HEK293 (cell line): ENCODE measurements around the gene LIN37.
A peak's percentile ranks its signal among the peaks of the same experiment; 100 is the strongest.

Source experiments
- ELK4 ChIP-seq: IDR thresholded peaks from 2 replicates; pipeline ENCODE4 v1.6.1; 2011; ENCODE audit warnings: mild to moderate bottlenecking, low read depth, low read length, borderline replicate concordance
- KLF1 ChIP-seq: fragments of 450-650 bp; formaldehyde crosslinking; IDR thresholded peaks from 2 replicates; pipeline ENCODE4 v1.5.1; 2016; ENCODE audit warnings: missing biosample characterization, missing genetic modification characterization
- KLF10 ChIP-seq: fragments of 450-650 bp; IDR thresholded peaks from 2 replicates; pipeline ENCODE4 v1.5.1; 2018; ENCODE audit warnings: missing biosample characterization, mild to moderate bottlenecking, missing genetic modification characterization
- KLF16 ChIP-seq: fragments of 450-650 bp; formaldehyde crosslinking; IDR thresholded peaks from 2 replicates; pipeline ENCODE4 v1.5.1; 2017; ENCODE audit warnings: missing biosample characterization, missing genetic modification characterization
- MEIS1 ChIP-seq: sonication (generic); formaldehyde crosslinking; IDR thresholded peaks from 2 replicates; pipeline ENCODE4 v1.8.1; 2022; ENCODE audit warnings: missing genetic modification reagents, mild to moderate bottlenecking, borderline replicate concordance
- PRDM1 ChIP-seq: fragments of 450-650 bp; formaldehyde crosslinking; IDR thresholded peaks from 2 replicates; pipeline ENCODE4; 2016; ENCODE audit warnings: missing biosample characterization, missing genetic modification characterization
- PRDM4 ChIP-seq: fragments of 450-650 bp; formaldehyde crosslinking; IDR thresholded peaks from 2 replicates; pipeline ENCODE4 v1.5.1; 2017; ENCODE audit warnings: missing biosample characterization, missing genetic modification characterization
- REPIN1 ChIP-seq: fragments of 450-650 bp; formaldehyde crosslinking; IDR thresholded peaks from 2 replicates; pipeline ENCODE4 v1.5.1; 2017; ENCODE audit warnings: missing biosample characterization, missing genetic modification characterization, low read depth
- WT1 ChIP-seq: fragments of 450-650 bp; formaldehyde crosslinking; IDR thresholded peaks from 2 replicates; pipeline ENCODE4 v1.5.1; 2016; ENCODE audit warnings: missing biosample characterization, missing genetic modification characterization
- ZNF114 ChIP-seq: fragments of 450-650 bp; formaldehyde crosslinking; IDR thresholded peaks from 2 replicates; pipeline ENCODE4 v1.5.0; 2017; ENCODE audit warnings: missing biosample characterization, missing genetic modification characterization
- ZNF140 ChIP-seq: fragments of 450-650 bp; formaldehyde crosslinking; IDR thresholded peaks from 2 replicates; pipeline ENCODE4 v1.5.1; 2016; ENCODE audit warnings: missing biosample characterization, missing genetic modification characterization
- ZNF202 ChIP-seq: fragments of 450-650 bp; formaldehyde crosslinking; IDR thresholded peaks from 2 replicates; pipeline ENCODE4 v1.5.1; 2016; ENCODE audit warnings: missing biosample characterization, missing genetic modification characterization, borderline replicate concordance
- ZNF239 ChIP-seq: fragments of 450-650 bp; formaldehyde crosslinking; IDR thresholded peaks from 2 replicates; pipeline ENCODE4 v1.5.1; 2016; ENCODE audit warnings: missing biosample characterization, missing genetic modification characterization
- ZNF26 ChIP-seq: fragments of 450-650 bp; formaldehyde crosslinking; IDR thresholded peaks from 2 replicates; pipeline ENCODE4 v1.5.1; 2016; ENCODE audit warnings: missing biosample characterization, missing genetic modification characterization
- ZNF324 ChIP-seq: fragments of 450-650 bp; formaldehyde crosslinking; IDR thresholded peaks from 2 replicates; pipeline ENCODE4 v1.5.1; 2016; ENCODE audit warnings: missing biosample characterization, missing genetic modification characterization
- ZNF354C ChIP-seq: fragments of 450-650 bp; formaldehyde crosslinking; IDR thresholded peaks from 2 replicates; pipeline ENCODE4 v1.5.1; 2016; ENCODE audit warnings: missing biosample characterization, missing genetic modification characterization, low read depth, borderline replicate concordance
- ZNF391 ChIP-seq: fragments of 450-650 bp; formaldehyde crosslinking; IDR thresholded peaks from 2 replicates; pipeline ENCODE4 v1.5.1; 2016; ENCODE audit warnings: low read depth, missing biosample characterization, missing genetic modification characterization, borderline replicate concordance
- ZNF394 ChIP-seq: fragments of 450-650 bp; formaldehyde crosslinking; IDR thresholded peaks from 2 replicates; pipeline ENCODE4 v1.5.1; 2016; ENCODE audit warnings: missing biosample characterization, missing genetic modification characterization, mild to moderate bottlenecking, moderate library complexity, borderline replicate concordance
- ZNF423 ChIP-seq: fragments of 450-650 bp; formaldehyde crosslinking; IDR thresholded peaks from 2 replicates; pipeline ENCODE4 v1.5.1; 2016; ENCODE audit warnings: missing biosample characterization, missing genetic modification characterization
- ZNF473 ChIP-seq: fragments of 450-650 bp; formaldehyde crosslinking; IDR thresholded peaks from 2 replicates; pipeline ENCODE4 v1.5.1; 2017; ENCODE audit warnings: missing biosample characterization, missing genetic modification characterization
- ZNF529 ChIP-seq: fragments of 450-650 bp; formaldehyde crosslinking; IDR thresholded peaks from 2 replicates; pipeline ENCODE4 v1.5.1; 2017; ENCODE audit warnings: missing genetic modification characterization, missing biosample characterization; ENCODE audit not compliant: insufficient replicate concordance
- ZNF548 ChIP-seq: fragments of 450-650 bp; formaldehyde crosslinking; IDR thresholded peaks from 2 replicates; pipeline ENCODE4 v1.5.1; 2016; ENCODE audit warnings: missing biosample characterization, missing genetic modification characterization
- ZNF561 ChIP-seq: fragments of 450-650 bp; IDR thresholded peaks from 2 replicates; pipeline ENCODE4 v1.5.1; 2018; ENCODE audit warnings: missing biosample characterization, missing genetic modification characterization, borderline replicate concordance
- ZNF610 ChIP-seq: fragments of 450-650 bp; formaldehyde crosslinking; IDR thresholded peaks from 2 replicates; pipeline ENCODE4 v1.5.1; 2016; ENCODE audit warnings: missing biosample characterization, missing genetic modification characterization, borderline replicate concordance
- ZNF624 ChIP-seq: fragments of 450-650 bp; formaldehyde crosslinking; IDR thresholded peaks from 2 replicates; pipeline ENCODE4 v1.5.1; 2017; ENCODE audit warnings: missing biosample characterization, missing genetic modification characterization
- ZNF654 ChIP-seq: fragments of 450-650 bp; formaldehyde crosslinking; IDR thresholded peaks from 2 replicates; pipeline ENCODE4 v1.5.1; 2016; ENCODE audit warnings: low read depth, missing biosample characterization, missing genetic modification characterization
- ZNF658 ChIP-seq: fragments of 450-650 bp; formaldehyde crosslinking; IDR thresholded peaks from 2 replicates; pipeline ENCODE4; 2016; ENCODE audit warnings: missing biosample characterization, missing genetic modification characterization
- ZSCAN30 ChIP-seq: fragments of 450-650 bp; IDR thresholded peaks from 2 replicates; pipeline ENCODE4 v1.5.1; 2018; ENCODE audit warnings: missing biosample characterization, mild to moderate bottlenecking, missing genetic modification characterization, moderate library complexity
- TF ChIP-seq, protein P1 (sequence below): fragments of 450-650 bp; IDR thresholded peaks from 2 replicates; pipeline ENCODE4 v1.5.1; 2018; ENCODE audit warnings: missing biosample characterization, missing genetic modification characterization
- TF ChIP-seq, protein P2 (sequence below): fragments of 450-650 bp; formaldehyde crosslinking; IDR thresholded peaks from 2 replicates; pipeline ENCODE4 v1.5.1; 2016; ENCODE audit warnings: missing biosample characterization, missing genetic modification characterization
- TF ChIP-seq, protein P3 (sequence below): fragments of 450-650 bp; formaldehyde crosslinking; IDR thresholded peaks from 2 replicates; pipeline ENCODE4 v1.5.1; 2016; ENCODE audit warnings: missing biosample characterization, missing genetic modification characterization, low read depth

Gene LIN37

DNA sequence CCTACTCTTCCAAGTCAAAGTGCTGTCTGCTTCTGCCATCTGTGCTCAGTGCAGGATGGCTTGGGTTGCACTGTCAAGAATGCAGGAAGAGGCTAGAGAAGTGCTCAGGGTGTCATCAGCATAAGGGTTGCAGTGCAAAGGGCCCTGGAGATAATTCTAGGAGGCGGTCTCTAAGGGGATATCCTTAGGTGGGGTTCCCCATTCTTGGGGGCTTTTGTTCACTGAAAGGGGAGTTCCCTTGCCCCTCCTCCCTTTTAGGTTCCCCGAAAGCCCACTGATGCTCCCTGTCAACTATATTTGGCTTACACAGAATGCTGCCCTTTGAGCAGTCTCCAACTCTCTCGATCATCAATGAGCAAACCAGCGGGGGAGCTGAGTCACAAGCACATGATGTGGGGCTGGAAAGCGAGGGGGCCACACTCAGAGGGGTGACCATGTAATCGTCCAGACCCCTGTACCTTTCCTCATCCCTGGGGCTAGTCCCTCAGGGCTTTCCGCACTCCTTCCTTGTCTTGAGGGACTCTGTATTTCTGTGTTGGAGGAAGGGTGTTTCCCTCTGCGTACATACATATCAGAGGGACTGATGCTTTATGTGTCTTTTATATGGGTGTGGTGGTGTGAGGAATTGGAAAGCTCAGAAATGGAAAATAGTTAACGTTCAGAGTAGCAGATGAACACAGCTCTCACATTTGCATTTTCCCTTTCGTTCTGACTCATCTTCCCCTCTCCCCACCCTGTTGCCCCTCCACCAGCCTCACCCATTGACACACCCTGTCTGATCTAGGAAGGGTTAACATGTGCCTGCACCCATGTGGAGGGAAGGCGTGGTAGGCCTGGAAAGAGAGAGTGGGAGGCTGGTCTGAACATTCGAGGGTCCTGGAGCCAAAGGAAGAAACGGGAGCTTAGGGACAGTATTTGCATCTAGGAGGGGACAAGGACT is 37.3 kb upstream of the LIN37 start (continued):
- TF ChIP-seq, protein P1, sequence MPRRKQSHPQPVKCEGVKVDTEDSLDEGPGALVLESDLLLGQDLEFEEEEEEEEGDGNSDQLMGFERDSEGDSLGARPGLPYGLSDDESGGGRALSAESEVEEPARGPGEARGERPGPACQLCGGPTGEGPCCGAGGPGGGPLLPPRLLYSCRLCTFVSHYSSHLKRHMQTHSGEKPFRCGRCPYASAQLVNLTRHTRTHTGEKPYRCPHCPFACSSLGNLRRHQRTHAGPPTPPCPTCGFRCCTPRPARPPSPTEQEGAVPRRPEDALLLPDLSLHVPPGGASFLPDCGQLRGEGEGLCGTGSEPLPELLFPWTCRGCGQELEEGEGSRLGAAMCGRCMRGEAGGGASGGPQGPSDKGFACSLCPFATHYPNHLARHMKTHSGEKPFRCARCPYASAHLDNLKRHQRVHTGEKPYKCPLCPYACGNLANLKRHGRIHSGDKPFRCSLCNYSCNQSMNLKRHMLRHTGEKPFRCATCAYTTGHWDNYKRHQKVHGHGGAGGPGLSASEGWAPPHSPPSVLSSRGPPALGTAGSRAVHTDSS (tag by site-specific recombination), result no peak
- TF ChIP-seq WT1 (tag by site-specific recombination), result no peak
- TF ChIP-seq ELK4, result no peak
- peak; percentile 74 for TF ChIP-seq PRDM1 (tag by site-specific recombination)
- TF ChIP-seq ZNF324, result no peak
- TF ChIP-seq ZNF394 (tag by site-specific recombination), result no peak
- no peak for TF ChIP-seq ZNF473 (tag by site-specific recombination)
- TF ChIP-seq ZNF561 (tag by site-specific recombination), result no peak
- no peak for TF ChIP-seq ZNF548 (tag by site-specific recombination)
- no peak for TF ChIP-seq ZNF654 (tag by site-specific recombination)
- TF ChIP-seq ZNF354C, result no peak
- TF ChIP-seq REPIN1, result no peak
- TF ChIP-seq ZNF610 (tag by site-specific recombination), result no peak
- no peak for TF ChIP-seq ZNF423 (tag by site-specific recombination)
- no peak for TF ChIP-seq ZNF140
- no peak for TF ChIP-seq ZSCAN30 (tag by site-specific recombination)
- no peak for TF ChIP-seq ZNF202
- TF ChIP-seq ZNF239 (tag by site-specific recombination), result no peak
- TF ChIP-seq, protein P2, sequence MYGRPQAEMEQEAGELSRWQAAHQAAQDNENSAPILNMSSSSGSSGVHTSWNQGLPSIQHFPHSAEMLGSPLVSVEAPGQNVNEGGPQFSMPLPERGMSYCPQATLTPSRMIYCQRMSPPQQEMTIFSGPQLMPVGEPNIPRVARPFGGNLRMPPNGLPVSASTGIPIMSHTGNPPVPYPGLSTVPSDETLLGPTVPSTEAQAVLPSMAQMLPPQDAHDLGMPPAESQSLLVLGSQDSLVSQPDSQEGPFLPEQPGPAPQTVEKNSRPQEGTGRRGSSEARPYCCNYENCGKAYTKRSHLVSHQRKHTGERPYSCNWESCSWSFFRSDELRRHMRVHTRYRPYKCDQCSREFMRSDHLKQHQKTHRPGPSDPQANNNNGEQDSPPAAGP (tag by site-specific recombination), result peak; percentile 82; the same call in 1 of the 2 replicates
- no peak for TF ChIP-seq ZNF658 (tag by site-specific recombination)
- TF ChIP-seq ZNF624 (tag by site-specific recombination), result no peak
- TF ChIP-seq KLF1 (tag by site-specific recombination), result peak; percentile 98
- no peak for TF ChIP-seq PRDM4 (tag by site-specific recombination)
- TF ChIP-seq KLF16 (tag by site-specific recombination), result no peak
- TF ChIP-seq KLF10 (tag by site-specific recombination), result no peak
- TF ChIP-seq ZNF391, result no peak
- TF ChIP-seq ZNF26 (tag by site-specific recombination), result no peak
- TF ChIP-seq MEIS1 (CRISPR knock-in tag), result no peak
- TF ChIP-seq ZNF114 (tag by site-specific recombination), result no peak
- no peak for TF ChIP-seq ZNF529 (tag by site-specific recombination)
- TF ChIP-seq, protein P3, sequence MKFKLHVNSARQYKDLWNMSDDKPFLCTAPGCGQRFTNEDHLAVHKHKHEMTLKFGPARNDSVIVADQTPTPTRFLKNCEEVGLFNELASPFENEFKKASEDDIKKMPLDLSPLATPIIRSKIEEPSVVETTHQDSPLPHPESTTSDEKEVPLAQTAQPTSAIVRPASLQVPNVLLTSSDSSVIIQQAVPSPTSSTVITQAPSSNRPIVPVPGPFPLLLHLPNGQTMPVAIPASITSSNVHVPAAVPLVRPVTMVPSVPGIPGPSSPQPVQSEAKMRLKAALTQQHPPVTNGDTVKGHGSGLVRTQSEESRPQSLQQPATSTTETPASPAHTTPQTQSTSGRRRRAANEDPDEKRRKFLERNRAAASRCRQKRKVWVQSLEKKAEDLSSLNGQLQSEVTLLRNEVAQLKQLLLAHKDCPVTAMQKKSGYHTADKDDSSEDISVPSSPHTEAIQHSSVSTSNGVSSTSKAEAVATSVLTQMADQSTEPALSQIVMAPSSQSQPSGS, result no peak
